ENCODE results near the gene SPSB4. TPM values are rescaled to one million over a fixed set of nuclear protein-coding genes. Genes with fewer than 3 reads are reported as not detected.

The SPSB4 gene
- total RNA-seq, 1 donor from 2014 or later: 0.26 TPM

GRCh38 chr3:141152801-141153678 lies 101.9 kb downstream of the SPSB4 start:
- DNase-seq (ENCODE audit: low read depth): no peak
- FAIRE-seq: no peak
- TF ChIP-seq CTCF (IDR thresholded peaks at IDR 0.05; ENCODE audit: insufficient read depth, low read length, severe bottlenecking): no peak
- Histone ChIP-seq H3K36me3 (ENCODE audit: control insufficient read depth, insufficient read depth, low read length) (no peaks in the 10 kb centered on the region), H3K27me3 (ENCODE audit: control insufficient read depth, insufficient read depth, low read length) (no peaks in the 10 kb centered on the region), H3K4me3 (ENCODE audit: low read depth, low read length) (no peak overlapping the region)

GRCh38 chr3:141153679-141153966 lies 102.5 kb downstream of the SPSB4 start:
- no peak for TF ChIP-seq CTCF (IDR thresholded peaks at IDR 0.05; ENCODE audit: insufficient read depth, low read length, severe bottlenecking)
- no peaks in the 10 kb centered on the region for H3K36me3 ChIP-seq (ENCODE audit: control insufficient read depth, insufficient read depth, low read length)
- no peak for DNase-seq (ENCODE audit: low read depth)
- no peaks in the 10 kb centered on the region for H3K27me3 ChIP-seq (ENCODE audit: control insufficient read depth, insufficient read depth, low read length)
- no peak for FAIRE-seq
- H3K4me3 ChIP-seq (ENCODE audit: low read depth, low read length): no peak overlapping the region

GRCh38 chr3:141164852-141165251 lies 113.7 kb downstream of the SPSB4 start:
- TF ChIP-seq CTCF (IDR thresholded peaks at IDR 0.05; ENCODE audit: insufficient read depth, low read length, severe bottlenecking): no peak
- DNase-seq (ENCODE audit: low read depth) (no peak), FAIRE-seq (no peak)
- no peaks in the 10 kb centered on the region for H3K27me3 ChIP-seq (ENCODE audit: control insufficient read depth, insufficient read depth, low read length)
- H3K4me3 ChIP-seq (ENCODE audit: low read depth, low read length): no peak overlapping the region
- H3K36me3 ChIP-seq (ENCODE audit: control insufficient read depth, insufficient read depth, low read length): no peaks in the 10 kb centered on the region

- Histone ChIP-seq H3K4me3 (ENCODE audit: low read depth, low read length) (no peak overlapping the region), H3K27me3 (ENCODE audit: control insufficient read depth, insufficient read depth, low read length) (no peaks in the 10 kb centered on the region), H3K36me3 (ENCODE audit: control insufficient read depth, insufficient read depth, low read length) (no peaks in the 10 kb centered on the region)
- no peak for DNase-seq (ENCODE audit: low read depth)
- FAIRE-seq: no peak
- no peak for TF ChIP-seq CTCF (IDR thresholded peaks at IDR 0.05; ENCODE audit: insufficient read depth, low read length, severe bottlenecking)
Measured at GRCh38 chr3:141167681-141168080, 116.5 kb downstream of the SPSB4 start.

- no peak for TF ChIP-seq CTCF (IDR thresholded peaks at IDR 0.05; ENCODE audit: insufficient read depth, low read length, severe bottlenecking)
- no peak for FAIRE-seq
- H3K27me3 ChIP-seq (ENCODE audit: control insufficient read depth, insufficient read depth, low read length): no peaks in the 10 kb centered on the region
- DNase-seq (ENCODE audit: low read depth): no peak
- H3K36me3 ChIP-seq (ENCODE audit: control insufficient read depth, insufficient read depth, low read length): no peaks in the 10 kb centered on the region
- H3K4me3 ChIP-seq (ENCODE audit: low read depth, low read length): no peak overlapping the region
Measured at GRCh38 chr3:141170678-141171295, 119.6 kb downstream of the SPSB4 start.
